Astrocyte of the cerebellum (primary cell): ENCODE measurements around the gene RANBP10.

ENCODE experiments used
- DNase-seq: peaks from one replicate; pipeline ENCODE4 v3.0.0-alpha.2; 2011; ENCODE audit warnings: low read depth
- H3K4me3 ChIP-seq: 2 replicates; pipeline ENCODE4 v1.5.1; 2011; ENCODE audit warnings: mild to moderate bottlenecking, low read depth, low read length, moderate library complexity
- CTCF ChIP-seq: IDR thresholded peaks from 2 replicates; pipeline ENCODE4 v1.5.1; 2012; ENCODE audit warnings: low read length, low read depth, moderate library complexity, mild to moderate bottlenecking; ENCODE audit errors: missing control alignments
- in situ Hi-C: cut with HindIII; loops from 2 replicates; pipeline ENCODE4 v1.10.0; 2017; ENCODE audit warnings: low sequenced_read_pairs

RANBP10 gene

GRCh38 chr16:67719048-67719777 is 87.1 kb downstream of the RANBP10 start, which contains the start of gene GFOD2:
Gene GFOD2, minus strand, starts transcription at chr16:67719316. Its CDS starts 33,601 bp downstream, at chr16:67685715.
- TF ChIP-seq CTCF: no peak
- peak within 1 kb of the TSS; percentile 70 for H3K4me3 ChIP-seq
- in situ Hi-C loops: loop anchor here (5.0 kb wide), 1 partner anchor 103 kb away; no protein-coding TSS in a partner anchor
- DNase-seq: peak; percentile 83

- in situ Hi-C loops: loop anchor here (5.0 kb wide), 1 partner anchor 104 kb away; no protein-coding TSS in a partner anchor
- TF ChIP-seq CTCF: no peak
- peak overlapping the region; percentile 70 for H3K4me3 ChIP-seq
- no peak for DNase-seq
Measured at GRCh38 chr16:67718668-67719047, 87.7 kb downstream of the RANBP10 start.

- no peak for DNase-seq
- in situ Hi-C loops: loop anchor here (5.0 kb wide), 1 partner anchor 106 kb away; no protein-coding TSS in a partner anchor
- no peak for TF ChIP-seq CTCF
- H3K4me3 ChIP-seq: no peak overlapping the region
Measured at GRCh38 chr16:67716097-67716496, 90.3 kb downstream of the RANBP10 start.

GRCh38 chr16:67714522-67714921 is 91.8 kb downstream of the RANBP10 start:
- DNase-seq: no peak
- in situ Hi-C loops: no loop called here
- no peak for TF ChIP-seq CTCF
- no peak overlapping the region for H3K4me3 ChIP-seq

- DNase-seq: no peak
- no peak for TF ChIP-seq CTCF
- no peak overlapping the region for H3K4me3 ChIP-seq
- in situ Hi-C loops: no loop called here
Measured at GRCh38 chr16:67713647-67714273, 92.6 kb downstream of the RANBP10 start.

GRCh38 chr16:67710607-67711006 is 95.8 kb downstream of the RANBP10 start:
- no peak for TF ChIP-seq CTCF
- no peak overlapping the region for H3K4me3 ChIP-seq
- in situ Hi-C loops: no loop called here
- no peak for DNase-seq
